Activated T-helper 1 cell treated with anti-CD3 and anti-CD28 coated beads, Interleukin-12 subunit alpha, Interleukin-12 subunit beta, Interleukin-2, Interleukin-4 antibody, amounts not matched to agents 30 ng/mL and 10 ng/mL and 1 ng/mL, durations not matched to agents 14 hours and 24 hours and 36 hours (primary cell): ENCODE results near the gene RAPH1. TPM values are rescaled to one million over a fixed set of nuclear protein-coding genes. Genes with fewer than 3 reads are reported as not detected.

Experiments used
- DNase-seq: peaks from one replicate; pipeline ENCODE4 v3.0.0; 2021; ENCODE audit warnings: low spot score
- H3K27ac Mint-ChIP-seq: one replicate; pipeline ENCODE4 v1.8.0; 2021; ENCODE audit warnings: mild to moderate bottlenecking, mixed read lengths
- H3K27me3 Mint-ChIP-seq: one replicate; pipeline ENCODE4 v1.8.0; 2022; ENCODE audit warnings: mild to moderate bottlenecking, moderate library complexity, mixed read lengths; ENCODE audit not compliant: insufficient read depth
- H3K36me3 Mint-ChIP-seq: one replicate; pipeline ENCODE4 v1.8.0; 2021; ENCODE audit warnings: low read depth, mixed read lengths
- H3K4me1 Mint-ChIP-seq: one replicate; pipeline ENCODE4 v1.8.0; 2021; ENCODE audit warnings: low read depth, mixed read lengths
- H3K4me3 Mint-ChIP-seq: one replicate; pipeline ENCODE4 v1.8.0; 2021; ENCODE audit warnings: mild to moderate bottlenecking, moderate library complexity, mixed read lengths
- H3K9me3 Mint-ChIP-seq: one replicate; pipeline ENCODE4 v1.8.0; 2021; ENCODE audit warnings: mixed read lengths
- intact Hi-C: fragments of 100-400 bp; cut with micrococcal nuclease; formaldehyde crosslinking; loops from one replicate; pipeline ENCODE4 v1.15.1; 2024
- total RNA-seq: library from RNA; stranded (reverse); gene quantifications from 2 replicates; pipeline ENCODE4 v1.2.3, GENCODE V29; 2022

RAPH1 gene
- 4.2 and 4.6 TPM in 2 replicates for total RNA-seq

GRCh38 chr2:203535078-203535783 is at the start of gene RAPH1:
Gene RAPH1, minus strand, starts transcription at chr2:203535301. Its CDS starts 39,948 bp downstream, at chr2:203495353.
- Mint-ChIP-seq H3K4me1 (peaks cover 30% of the 10 kb centered on the region), H3K27ac (peak within 1 kb of the TSS; percentile 90), H3K36me3 (peaks cover 10% of the 10 kb centered on the region), H3K27me3 (peaks cover 52% of the 10 kb centered on the region), H3K9me3 (peaks cover 23% of the 10 kb centered on the region), H3K4me3 (peak within 1 kb of the TSS; percentile 89)
- peak; percentile 44 for DNase-seq
- intact Hi-C loops: loop anchor here (1.0 to 5.0 kb wide), 2 partner anchors 44 to 117 kb away; no protein-coding TSS in a partner anchor

GRCh38 chr2:203584784-203585183 is 49.7 kb upstream of the RAPH1 start:
- H3K27me3 Mint-ChIP-seq: peaks cover 46% of the 10 kb centered on the region
- H3K4me3 Mint-ChIP-seq: no peak overlapping the region
- no peaks in the 10 kb centered on the region for H3K36me3 Mint-ChIP-seq
- intact Hi-C loops: no loop called here
- DNase-seq: no peak
- peaks cover 24% of the 10 kb centered on the region for H3K4me1 Mint-ChIP-seq
- H3K27ac Mint-ChIP-seq: no peak overlapping the region
- H3K9me3 Mint-ChIP-seq: no peaks in the 10 kb centered on the region

GRCh38 chr2:203583701-203584100 is 48.6 kb upstream of the RAPH1 start:
- intact Hi-C loops: loop anchor here (1.0 kb wide), 2 partner anchors 8 to 232 kb away; no protein-coding TSS in a partner anchor
- Mint-ChIP-seq H3K36me3 (no peaks in the 10 kb centered on the region), H3K27me3 (peaks cover 42% of the 10 kb centered on the region), H3K9me3 (no peaks in the 10 kb centered on the region), H3K27ac (peak overlapping the region; percentile 16), H3K4me1 (peaks cover 35% of the 10 kb centered on the region), H3K4me3 (no peak overlapping the region)
- DNase-seq: peak; percentile 11

- no peaks in the 10 kb centered on the region for H3K9me3 Mint-ChIP-seq
- H3K4me1 Mint-ChIP-seq: peaks cover 40% of the 10 kb centered on the region
- H3K27ac Mint-ChIP-seq: no peak overlapping the region
- intact Hi-C loops: loop anchor here (1.0 kb wide), 2 partner anchors 8 to 232 kb away; no protein-coding TSS in a partner anchor
- no peaks in the 10 kb centered on the region for H3K36me3 Mint-ChIP-seq
- no peak overlapping the region for H3K4me3 Mint-ChIP-seq
- DNase-seq: no peak
- H3K27me3 Mint-ChIP-seq: peaks cover 39% of the 10 kb centered on the region
Measured at GRCh38 chr2:203583084-203583695, 48.1 kb upstream of the RAPH1 start.

- H3K9me3 Mint-ChIP-seq: no peaks in the 10 kb centered on the region
- intact Hi-C loops: no loop called here
- H3K27me3 Mint-ChIP-seq: peaks cover 38% of the 10 kb centered on the region
- H3K4me1 Mint-ChIP-seq: peaks cover 43% of the 10 kb centered on the region
- H3K36me3 Mint-ChIP-seq: no peaks in the 10 kb centered on the region
- DNase-seq: no peak
- no peak overlapping the region for H3K4me3 Mint-ChIP-seq
- no peak overlapping the region for H3K27ac Mint-ChIP-seq
Measured at GRCh38 chr2:203582468-203582867, 47.4 kb upstream of the RAPH1 start.

- Mint-ChIP-seq H3K4me3 (no peak overlapping the region), H3K4me1 (peaks cover 46% of the 10 kb centered on the region), H3K27me3 (peaks cover 40% of the 10 kb centered on the region), H3K27ac (no peak overlapping the region), H3K36me3 (peaks cover 4% of the 10 kb centered on the region), H3K9me3 (peaks cover 4% of the 10 kb centered on the region)
- DNase-seq: no peak
- intact Hi-C loops: no loop called here
Measured at GRCh38 chr2:203580844-203581243, 45.7 kb upstream of the RAPH1 start.

- Mint-ChIP-seq H3K36me3 (peaks cover 5% of the 10 kb centered on the region), H3K27ac (peak overlapping the region; percentile 46), H3K4me3 (peak overlapping the region; percentile 27), H3K27me3 (peaks cover 42% of the 10 kb centered on the region), H3K4me1 (peaks cover 51% of the 10 kb centered on the region), H3K9me3 (peaks cover 8% of the 10 kb centered on the region)
- intact Hi-C loops: loop anchor here (1.0 to 5.0 kb wide), 16 partner anchors 12 to 531 kb away; partner anchors contain the start of gene RAPH1
- no peak for DNase-seq
Measured at GRCh38 chr2:203579730-203580129, 44.6 kb upstream of the RAPH1 start.

- intact Hi-C loops: loop anchor here (1.0 to 5.0 kb wide), 16 partner anchors 12 to 531 kb away; partner anchors contain the start of gene RAPH1
- H3K27me3 Mint-ChIP-seq: peaks cover 40% of the 10 kb centered on the region
Measured at GRCh38 chr2:203578759-203579643, 43.9 kb upstream of the RAPH1 start.

GRCh38 chr2:203574824-203575223 is 39.7 kb upstream of the RAPH1 start:
- H3K27ac Mint-ChIP-seq: no peak overlapping the region
- peaks cover 8% of the 10 kb centered on the region for H3K9me3 Mint-ChIP-seq
- H3K27me3 Mint-ChIP-seq: peaks cover 30% of the 10 kb centered on the region
- H3K4me3 Mint-ChIP-seq: no peak overlapping the region
- H3K4me1 Mint-ChIP-seq: peaks cover 28% of the 10 kb centered on the region
- no peak for DNase-seq
- intact Hi-C loops: loop anchor here (5.0 kb wide), 1 partner anchor 93 kb away; no protein-coding TSS in a partner anchor
- peaks cover 5% of the 10 kb centered on the region for H3K36me3 Mint-ChIP-seq

More at GRCh38 chr2:203578759-203579643, 43.9 kb upstream of the RAPH1 start:
- peak; percentile 64 for DNase-seq
- Mint-ChIP-seq H3K4me1 (peaks cover 49% of the 10 kb centered on the region), H3K9me3 (peaks cover 8% of the 10 kb centered on the region), H3K27ac (peak overlapping the region; percentile 46), H3K36me3 (peaks cover 5% of the 10 kb centered on the region), H3K4me3 (peak overlapping the region; percentile 38)

- peaks cover 17% of the 10 kb centered on the region for H3K4me1 Mint-ChIP-seq
- peaks cover 8% of the 10 kb centered on the region for H3K9me3 Mint-ChIP-seq
- no peak overlapping the region for H3K4me3 Mint-ChIP-seq
- no peak overlapping the region for H3K27ac Mint-ChIP-seq
- no peak for DNase-seq
- peaks cover 7% of the 10 kb centered on the region for H3K36me3 Mint-ChIP-seq
- intact Hi-C loops: no loop called here
- H3K27me3 Mint-ChIP-seq: peaks cover 41% of the 10 kb centered on the region
Measured at GRCh38 chr2:203572316-203572715, 37.2 kb upstream of the RAPH1 start.

GRCh38 chr2:203569677-203570316 is 34.7 kb upstream of the RAPH1 start:
- Mint-ChIP-seq H3K9me3 (no peaks in the 10 kb centered on the region), H3K4me1 (peaks cover 9% of the 10 kb centered on the region), H3K36me3 (peaks cover 4% of the 10 kb centered on the region), H3K27me3 (peaks cover 25% of the 10 kb centered on the region), H3K27ac (no peak overlapping the region), H3K4me3 (no peak overlapping the region)
- no peak for DNase-seq
- intact Hi-C loops: no loop called here

- no peak overlapping the region for H3K27ac Mint-ChIP-seq
- intact Hi-C loops: no loop called here
- H3K36me3 Mint-ChIP-seq: peaks cover 4% of the 10 kb centered on the region
- H3K9me3 Mint-ChIP-seq: no peaks in the 10 kb centered on the region
- H3K4me1 Mint-ChIP-seq: peaks cover 9% of the 10 kb centered on the region
- H3K4me3 Mint-ChIP-seq: no peak overlapping the region
- no peak for DNase-seq
- peaks cover 25% of the 10 kb centered on the region for H3K27me3 Mint-ChIP-seq
Measured at GRCh38 chr2:203567691-203568090, 32.6 kb upstream of the RAPH1 start.
